GM19043 (cell line): ENCODE data around the gene CDC42BPA.

Source experiments
- ATAC-seq: cut with Tn5 transposase; IDR thresholded peaks from one replicate; pipeline ENCODE4 v1.9.1; 2021; ENCODE audit warnings: low read depth; ENCODE audit not compliant: unreplicated experiment

Gene CDC42BPA

DNA sequence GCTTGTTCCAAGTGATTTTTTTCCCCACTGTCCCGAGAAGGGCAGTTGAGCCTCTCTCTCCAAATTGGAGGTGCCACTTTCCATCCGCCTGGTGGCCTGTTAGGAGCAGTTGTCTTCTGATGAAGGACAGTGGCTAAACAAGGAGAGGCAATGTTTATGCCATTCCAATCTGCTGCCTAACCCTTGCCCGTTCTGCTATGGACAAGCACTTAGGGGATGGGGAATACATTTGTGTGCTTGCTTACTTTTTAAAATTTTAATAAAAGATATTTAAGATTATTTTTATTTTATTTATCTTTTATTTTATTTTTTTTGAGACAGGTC lies 366.2 kb downstream of the CDC42BPA start:
- no peak for ATAC-seq

DNA sequence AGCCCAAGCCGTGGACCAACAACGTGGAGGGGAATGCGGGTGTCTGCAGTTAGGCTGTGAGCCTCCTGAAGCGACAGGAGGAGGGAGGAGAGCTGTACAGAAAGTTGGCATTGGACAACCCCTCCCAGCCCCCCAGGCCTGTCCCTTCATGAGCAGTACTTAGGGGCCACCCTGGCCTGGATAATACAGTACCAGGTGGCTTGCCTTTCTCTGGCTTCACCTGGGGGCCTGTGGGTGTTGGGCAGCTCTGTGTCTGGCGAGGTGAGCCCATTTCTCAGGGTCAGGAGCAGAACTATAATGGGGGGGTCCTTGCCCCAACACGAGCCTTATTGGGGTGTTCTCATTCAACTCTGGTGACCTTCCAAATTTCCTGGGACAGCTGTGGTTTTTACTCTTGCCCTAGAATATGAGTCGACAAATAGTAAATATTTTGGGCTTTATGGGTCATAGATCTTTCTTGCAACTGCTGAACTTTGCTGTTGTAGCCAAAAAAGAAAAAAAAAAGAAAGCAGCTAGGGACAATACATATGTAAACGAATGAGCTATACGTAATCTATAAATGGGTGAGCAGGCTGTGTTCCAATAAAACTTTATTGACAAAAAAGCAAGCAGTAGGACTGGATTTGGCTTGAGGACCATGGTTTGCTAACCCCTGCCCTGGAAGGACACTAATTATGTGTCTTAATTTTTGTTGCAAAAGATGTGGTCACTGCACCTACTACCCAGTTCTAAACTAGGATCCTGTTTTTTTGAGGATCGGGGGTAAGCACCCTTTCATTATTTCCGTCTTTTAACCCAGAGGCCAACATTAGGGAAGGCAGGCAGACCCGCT lies 366.8 kb downstream of the CDC42BPA start:
- no peak for ATAC-seq

DNA sequence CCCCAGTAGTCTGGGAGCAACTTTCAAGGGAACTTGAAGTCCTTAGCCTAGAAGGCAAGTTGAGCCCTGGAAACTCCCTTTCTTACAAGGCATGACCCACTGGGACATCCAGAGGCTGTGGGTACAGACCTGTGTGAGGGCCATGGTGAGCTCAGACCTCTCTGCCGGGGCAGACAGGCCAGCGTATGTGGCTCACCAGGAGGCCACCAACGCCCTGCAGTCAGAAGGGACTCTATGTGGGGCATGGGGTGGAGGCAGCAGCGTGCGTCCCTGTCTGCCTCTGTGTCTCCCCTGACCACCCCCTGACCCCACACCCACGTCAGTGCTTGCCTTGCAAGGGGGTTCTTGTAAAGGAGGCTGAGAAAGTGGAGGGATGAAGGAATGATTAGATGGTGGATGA lies 367.4 kb downstream of the CDC42BPA start:
- ATAC-seq, result no peak

DNA sequence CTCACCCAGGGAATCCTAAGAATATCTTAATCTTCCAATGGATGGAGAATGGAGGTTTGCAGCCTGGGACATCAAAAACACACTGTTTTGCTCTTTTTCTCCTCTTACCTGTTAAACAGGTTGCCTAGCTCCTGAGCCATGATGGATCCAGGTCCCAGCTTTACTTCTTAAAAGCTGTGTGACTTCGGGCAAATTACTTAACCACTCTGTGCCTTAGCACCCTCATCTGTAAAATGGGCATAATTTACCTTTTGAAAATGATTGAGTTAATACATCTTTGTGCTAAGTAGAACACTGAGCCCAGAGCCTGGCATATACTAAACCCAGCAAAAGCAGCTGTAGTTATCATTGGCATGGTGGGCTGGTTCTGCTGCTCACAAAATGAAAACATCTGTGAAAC lies 368.0 kb downstream of the CDC42BPA start:
- no peak for ATAC-seq

DNA sequence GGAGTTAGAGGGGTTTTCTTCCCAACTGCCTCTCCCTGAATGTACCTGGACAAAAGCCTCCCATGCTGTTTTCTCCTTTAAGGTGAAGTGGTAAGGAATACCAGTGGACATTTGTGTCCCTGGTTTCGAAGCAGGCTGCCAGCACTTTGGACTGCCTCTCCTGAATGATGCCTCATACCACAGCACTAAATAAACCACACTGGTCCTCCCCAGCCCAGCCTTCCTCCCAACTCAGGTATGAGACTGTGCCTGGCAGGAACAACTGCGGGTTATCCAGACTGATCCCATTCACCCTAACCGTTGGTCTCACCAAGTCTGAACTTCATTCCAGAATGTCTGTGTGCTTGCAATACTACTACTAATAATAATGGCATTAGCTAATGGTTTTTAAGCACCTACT lies 368.9 kb downstream of the CDC42BPA start:
- no peak for ATAC-seq

DNA sequence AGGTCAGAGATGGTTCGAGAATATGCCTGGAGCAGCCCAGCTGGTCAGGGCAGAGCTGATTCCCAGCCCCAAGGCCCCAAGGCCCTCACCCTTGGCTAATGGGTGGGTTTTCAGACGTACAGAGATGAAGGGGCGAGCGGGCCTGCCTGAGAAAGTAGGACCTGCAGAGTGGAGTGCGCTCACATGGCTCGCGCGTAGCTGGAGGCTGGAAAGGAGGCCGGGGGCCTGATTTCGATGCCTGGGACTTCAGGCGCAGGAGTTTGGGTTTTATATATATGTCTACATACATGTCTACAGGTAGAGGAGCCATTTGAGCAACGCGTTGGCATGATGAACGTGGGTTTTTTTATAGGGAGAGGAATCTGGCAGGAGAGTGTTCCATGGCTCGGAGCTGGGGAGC lies 369.3 kb downstream of the CDC42BPA start:
- no peak for ATAC-seq

DNA sequence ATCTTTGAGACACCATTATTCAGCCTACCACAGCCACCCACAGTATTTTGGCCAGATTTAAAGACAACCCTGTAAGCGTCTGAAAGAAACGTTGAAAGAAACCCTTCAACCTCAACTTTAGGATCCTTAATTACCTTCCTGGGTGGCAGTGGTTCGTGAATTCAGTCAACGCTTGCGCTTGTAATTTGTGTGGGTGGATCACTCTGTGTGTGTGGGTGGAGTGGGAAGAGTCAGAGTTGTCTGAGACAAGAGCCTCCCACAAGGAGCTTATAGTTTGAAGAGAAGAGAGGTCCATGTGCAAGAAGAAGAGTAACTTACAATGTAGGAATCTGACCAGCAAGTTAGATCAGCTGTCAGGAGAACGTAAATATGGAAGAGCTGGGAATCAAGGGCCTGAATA lies 369.8 kb downstream of the CDC42BPA start:
- no peak for ATAC-seq

DNA sequence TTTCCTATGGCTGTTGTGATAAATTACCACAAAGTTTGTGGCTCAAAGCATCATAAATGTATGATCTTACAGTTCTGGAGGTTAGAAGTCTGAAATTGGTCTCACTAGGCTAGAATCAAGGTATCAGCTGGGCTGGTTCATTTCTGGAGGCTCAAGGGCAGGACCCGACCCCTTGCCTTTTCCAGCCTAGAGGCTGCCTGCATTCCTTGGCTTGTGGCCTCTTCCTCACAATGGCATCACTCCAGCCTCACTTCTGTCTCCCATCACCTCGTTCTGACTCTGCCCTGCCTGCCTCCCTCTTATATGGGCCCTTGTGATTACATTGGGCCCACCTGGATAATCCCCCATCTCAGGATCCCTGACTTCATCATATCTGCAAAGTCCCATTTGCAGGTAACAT lies 370.2 kb downstream of the CDC42BPA start:
- ATAC-seq, result no peak

DNA sequence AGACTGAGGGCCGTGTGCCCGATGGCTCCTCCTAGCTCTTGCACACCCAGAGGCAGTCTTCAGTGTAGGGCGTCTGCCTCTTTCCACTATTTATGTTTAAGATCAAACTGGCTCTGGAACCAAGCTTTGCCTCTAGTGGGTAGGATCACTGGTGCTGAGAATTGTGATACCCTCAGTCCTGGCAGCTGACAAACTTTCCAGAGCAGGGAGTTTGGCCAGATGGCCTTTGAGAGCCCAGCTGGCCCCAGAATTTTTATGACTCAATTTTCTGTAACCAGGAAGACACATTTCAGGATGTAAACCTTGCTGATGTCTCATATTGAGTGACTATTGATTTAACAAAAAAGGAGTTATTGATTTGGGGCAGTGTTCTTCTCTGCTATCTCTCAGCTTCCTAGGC lies 371.5 kb downstream of the CDC42BPA start:
- ATAC-seq, result no peak

DNA sequence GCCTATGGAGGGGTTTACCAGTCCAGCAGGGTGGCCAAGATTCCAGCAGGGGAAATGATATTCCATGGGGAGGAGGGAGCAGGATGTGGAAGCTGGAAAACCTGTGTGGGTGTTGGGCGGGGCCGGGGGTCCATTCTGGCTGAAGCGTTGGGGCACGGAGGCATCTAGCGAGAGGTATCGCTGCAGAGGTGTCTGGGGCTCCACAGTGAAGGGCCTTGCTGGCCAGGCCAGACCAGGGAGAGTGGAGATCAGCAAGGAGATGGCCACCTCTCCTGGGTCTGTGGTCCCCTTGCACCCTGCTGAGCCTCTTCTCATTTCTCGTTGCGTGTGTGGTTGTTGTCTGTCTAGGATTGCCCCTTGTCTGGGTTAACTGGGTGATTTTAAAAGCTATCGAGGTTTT lies 372.0 kb downstream of the CDC42BPA start:
- no peak for ATAC-seq

DNA sequence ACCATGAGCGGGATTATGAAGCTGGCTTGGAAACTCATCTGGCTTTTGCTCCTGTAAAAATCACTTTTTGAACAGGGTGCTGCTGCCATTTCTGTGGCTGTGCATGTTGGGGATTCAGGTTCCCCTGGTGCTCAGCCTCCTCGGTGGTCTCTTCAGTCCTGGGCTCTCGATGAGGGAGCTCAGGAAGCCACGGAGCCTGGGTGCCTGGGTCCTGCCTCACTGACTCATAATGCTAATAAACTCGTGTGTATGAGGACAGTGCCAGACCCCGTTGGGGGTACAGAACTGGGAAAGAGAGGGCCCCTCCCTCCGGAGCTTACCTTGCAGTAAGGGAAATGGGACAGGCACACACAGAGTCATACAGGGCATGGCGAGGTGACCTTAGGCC lies 372.4 kb downstream of the CDC42BPA start:
- no peak for ATAC-seq

DNA sequence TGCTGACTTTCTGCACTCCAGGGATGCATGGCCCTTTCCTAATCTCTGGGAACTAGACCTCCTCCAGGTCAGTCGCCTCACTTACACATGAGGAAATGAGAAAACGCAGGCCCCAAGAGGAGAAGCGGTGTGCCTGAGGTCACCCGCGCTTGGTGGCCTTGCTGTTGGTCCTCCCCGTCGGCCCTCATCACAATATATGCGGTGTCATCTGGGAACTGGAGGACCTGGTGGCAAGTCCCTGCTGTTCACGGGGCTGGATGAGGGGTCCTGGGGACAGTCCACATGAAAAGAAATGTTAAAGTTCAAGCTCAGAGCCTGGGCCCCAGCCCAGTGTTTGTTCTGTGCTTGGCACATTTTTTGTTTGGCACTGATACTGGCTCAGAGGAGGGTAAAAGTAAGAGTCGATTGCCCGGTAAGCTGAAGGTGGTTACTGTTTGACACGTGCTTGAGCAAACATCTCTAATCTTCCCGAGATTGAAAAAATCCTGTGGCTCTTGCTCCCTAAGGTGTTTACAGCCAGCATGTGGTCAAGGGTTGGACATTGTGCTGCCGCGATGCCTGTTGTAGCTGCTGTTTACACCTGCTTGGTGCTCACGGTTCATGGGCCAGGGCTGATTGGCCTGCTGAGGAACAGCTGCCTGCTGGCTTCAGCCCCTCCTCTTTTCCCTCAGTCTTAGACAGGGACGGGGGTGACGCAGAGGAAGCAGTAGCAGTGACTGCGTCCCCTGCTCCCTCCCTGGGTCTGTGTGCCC lies 373.0 kb downstream of the CDC42BPA start:
- no peak for ATAC-seq

DNA sequence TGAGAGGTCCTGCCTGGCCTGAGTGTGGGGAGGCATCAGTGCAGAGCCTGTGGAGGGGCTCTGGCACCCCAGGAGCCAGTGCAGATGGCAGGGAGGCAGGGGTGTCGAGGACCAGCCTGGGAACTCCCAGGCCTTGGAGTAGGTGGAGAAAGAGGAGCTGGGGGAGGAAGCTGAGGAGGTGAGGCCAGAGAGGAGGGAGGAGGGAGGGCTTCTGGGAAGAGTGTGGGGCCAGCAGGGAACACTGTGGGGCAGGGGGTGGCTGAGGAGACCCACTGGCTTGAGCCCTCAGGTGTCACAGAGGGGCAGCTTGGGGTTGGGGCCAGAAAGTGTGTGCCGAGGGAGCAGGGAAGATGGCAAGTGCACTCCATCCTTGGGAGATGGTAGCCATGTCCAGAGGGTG lies 374.4 kb downstream of the CDC42BPA start:
- ATAC-seq, result no peak

DNA sequence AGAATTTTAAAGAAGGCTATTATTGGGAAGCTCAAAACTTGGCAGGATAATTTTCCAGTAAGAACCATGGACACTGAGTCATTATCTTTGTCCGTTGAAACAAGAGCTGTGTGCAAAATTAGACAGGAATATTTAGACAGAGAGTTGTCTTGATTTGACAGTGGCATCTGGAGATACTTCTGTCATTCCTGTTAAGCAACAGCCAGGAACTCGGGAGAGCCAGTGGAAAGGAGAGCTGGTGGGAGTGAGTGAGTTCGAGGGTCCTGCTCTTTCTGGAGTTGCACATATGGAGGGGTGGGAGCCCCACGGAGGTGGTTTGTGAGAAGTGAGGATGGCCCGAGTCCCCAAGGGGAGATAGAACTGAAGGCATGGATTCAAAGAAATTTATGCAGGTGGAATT lies 375.1 kb downstream of the CDC42BPA start:
- no peak for ATAC-seq

DNA sequence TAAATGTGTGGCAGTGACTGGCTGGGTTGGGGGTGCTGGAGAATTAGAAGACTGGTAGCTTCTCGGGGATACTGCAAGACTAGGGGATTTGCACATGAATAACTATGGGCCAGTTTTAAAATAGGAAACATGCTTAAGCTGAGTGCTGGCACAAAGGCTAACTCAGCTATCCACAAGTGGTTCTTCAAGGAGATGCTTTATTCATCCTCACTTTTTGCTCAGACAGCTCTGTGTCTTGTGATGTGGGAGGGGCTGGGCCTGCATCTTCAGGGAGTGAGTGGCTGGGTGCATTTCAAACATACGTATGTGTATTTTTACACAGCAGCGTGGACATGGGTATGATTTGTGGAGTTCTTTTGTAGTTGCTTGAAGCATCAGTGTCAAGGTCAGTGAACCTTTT lies 375.9 kb downstream of the CDC42BPA start:
- ATAC-seq, result no peak

DNA sequence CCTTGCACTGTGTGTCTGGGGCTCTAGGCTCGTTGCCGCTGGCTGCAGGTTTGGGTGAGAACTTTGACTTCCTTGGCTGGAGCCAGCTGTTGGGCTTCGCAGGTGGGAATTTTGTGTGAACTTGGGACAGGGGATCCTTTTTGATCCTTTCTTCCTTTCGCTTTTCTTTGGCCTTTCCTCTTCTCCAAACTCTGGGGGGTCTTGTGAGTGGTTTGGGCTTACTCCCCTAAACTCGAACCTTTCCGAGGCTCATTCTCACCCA lies 377.6 kb downstream of the CDC42BPA start:
- no peak for ATAC-seq

DNA sequence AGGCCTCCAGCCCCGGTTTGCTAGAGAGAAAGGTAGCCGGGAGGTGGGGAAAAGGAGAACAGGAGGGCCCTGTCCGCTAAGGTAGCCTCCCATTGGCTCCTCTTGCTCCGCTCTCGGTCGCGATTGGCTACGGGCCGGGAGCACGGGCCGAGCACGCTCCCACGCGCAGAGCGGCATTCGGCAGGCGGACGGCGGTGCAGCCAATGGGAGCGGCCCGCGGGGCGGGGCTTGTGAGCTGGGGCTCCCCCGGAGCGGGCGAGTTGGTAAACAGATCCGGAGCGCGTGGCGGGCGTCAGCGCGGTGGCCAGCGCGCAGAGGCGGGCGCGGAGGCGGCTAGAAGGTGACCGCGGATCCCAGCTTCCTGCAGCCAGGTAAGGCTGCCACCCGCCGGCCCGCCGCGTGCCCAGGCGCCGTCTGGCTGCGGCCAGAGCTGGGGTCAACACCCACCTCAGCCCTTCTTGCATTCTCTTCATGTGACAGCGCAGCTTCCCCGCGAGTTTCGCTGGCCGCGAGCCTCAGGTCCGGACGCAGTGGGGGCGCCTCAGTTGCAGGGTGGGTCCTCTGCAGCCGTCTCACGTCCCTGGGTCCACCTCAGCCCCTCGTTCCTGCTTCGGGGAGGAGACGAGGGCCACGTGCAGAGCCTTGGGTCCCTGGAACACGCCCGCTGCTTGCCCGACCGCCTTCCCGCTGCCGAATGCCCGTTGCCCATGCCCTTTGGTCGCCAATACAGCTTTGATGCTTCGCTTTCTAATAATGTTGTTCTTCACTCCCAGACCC lies 378.1 kb downstream of the CDC42BPA start, which contains the start of gene COQ8A:
TSS of gene COQ8A (plus strand) at position 266 of the 777 bp plus-strand sequence. CDS start 21,092 bp downstream, outside the sequence.
- ATAC-seq, result peak; percentile 94
